NCI-H2029 (cell line): ENCODE measurements around the gene RAB27B.
"Not testable (repeated sequence)": the region's sequence is repeated elsewhere in the genome, so short reads cannot be mapped to it uniquely, and the experiment has no call there.

Experiments used
- DNase-seq: peaks from one replicate; lab custom pipeline; 2025; lab: John Stamatoyannopoulos, UW

RAB27B gene

DNA sequence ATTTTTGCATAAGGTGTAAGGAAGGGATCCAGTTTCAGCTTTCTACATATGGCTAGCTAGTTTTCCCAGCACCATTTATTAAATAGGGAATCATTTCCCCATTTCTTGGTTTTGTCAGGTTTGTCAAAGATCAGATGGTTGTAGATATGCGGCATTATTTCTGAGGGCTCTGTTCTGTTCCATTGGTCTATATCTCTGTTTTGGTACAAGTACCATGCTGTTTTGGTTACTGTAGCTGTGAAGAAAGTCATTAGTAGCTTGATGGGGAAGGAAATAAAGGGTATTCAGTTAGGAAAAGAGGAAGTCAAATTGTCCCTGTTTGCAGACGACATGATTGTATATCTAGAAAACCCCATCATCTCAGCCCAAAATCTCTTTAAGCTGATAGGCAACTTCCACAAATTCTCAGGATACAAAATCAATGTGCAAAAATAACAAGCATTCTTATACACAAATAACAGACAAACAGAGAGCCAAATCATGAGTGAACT, 7.4 kb upstream of the RAB27B start:
- DNase-seq: not testable (repeated sequence)

DNA sequence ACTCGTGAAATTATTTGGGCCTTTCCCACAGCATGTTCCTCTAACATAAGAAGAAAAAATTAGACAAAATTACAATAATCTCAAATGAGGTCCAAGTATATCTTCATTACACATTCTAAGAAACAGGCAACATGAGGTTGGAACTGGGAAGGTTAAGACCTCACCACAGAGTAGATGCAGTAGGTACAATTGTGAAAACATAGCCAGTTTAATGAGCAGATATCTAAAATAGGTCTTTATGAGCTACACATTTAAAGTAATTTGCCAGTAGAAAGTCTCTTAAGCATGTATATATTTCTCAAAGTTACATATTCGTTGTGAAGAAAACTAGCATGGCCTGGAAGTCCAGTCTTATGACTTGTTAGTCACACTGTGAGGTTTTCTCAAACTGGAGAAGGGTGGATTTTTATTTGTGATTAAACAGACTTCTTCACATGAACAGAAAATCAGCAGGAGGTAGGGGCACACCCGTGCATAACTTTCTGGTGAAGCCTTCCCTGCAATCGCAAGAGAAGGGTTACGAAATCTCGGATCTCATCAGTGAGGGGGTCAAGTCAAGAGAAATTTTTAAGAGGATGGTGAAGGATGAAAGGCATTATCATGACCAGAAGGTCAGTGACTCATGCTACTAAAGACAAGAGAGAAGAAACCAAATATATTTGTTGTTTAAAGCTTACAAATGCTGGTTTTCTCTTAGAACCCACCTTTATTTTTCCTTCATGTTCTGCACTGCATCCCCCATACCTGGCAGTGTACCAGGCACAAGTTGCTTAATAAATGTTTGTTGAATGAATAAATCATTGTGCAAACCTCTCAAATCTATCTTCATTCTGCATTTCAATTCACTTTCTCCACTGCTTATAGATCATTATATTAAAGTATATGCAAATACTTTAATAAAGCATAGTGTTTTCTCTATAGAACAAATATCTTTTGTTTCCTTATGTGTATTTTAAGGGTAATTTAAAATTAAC, 5.1 kb upstream of the RAB27B start:
- DNase-seq: no peak

DNA sequence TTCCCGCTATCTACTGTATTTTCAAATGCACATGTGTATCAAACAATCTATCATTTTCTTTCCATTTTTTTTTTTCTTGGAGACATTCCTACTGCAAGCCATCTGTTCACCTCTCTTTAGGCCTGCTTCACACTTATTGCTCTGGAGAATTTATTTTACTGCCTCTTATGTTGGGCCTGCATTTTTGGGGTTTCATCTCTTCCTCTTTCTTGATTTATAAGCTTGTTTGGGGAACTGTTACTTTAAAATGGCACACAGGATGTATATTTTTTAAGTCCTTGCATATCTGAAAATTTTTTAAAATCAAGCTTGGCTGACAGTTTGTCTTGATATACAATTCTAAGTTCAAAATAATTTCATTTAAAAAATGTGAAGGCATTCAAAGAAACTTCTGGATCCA, 3.5 kb upstream of the RAB27B start:
- DNase-seq: no peak

DNA sequence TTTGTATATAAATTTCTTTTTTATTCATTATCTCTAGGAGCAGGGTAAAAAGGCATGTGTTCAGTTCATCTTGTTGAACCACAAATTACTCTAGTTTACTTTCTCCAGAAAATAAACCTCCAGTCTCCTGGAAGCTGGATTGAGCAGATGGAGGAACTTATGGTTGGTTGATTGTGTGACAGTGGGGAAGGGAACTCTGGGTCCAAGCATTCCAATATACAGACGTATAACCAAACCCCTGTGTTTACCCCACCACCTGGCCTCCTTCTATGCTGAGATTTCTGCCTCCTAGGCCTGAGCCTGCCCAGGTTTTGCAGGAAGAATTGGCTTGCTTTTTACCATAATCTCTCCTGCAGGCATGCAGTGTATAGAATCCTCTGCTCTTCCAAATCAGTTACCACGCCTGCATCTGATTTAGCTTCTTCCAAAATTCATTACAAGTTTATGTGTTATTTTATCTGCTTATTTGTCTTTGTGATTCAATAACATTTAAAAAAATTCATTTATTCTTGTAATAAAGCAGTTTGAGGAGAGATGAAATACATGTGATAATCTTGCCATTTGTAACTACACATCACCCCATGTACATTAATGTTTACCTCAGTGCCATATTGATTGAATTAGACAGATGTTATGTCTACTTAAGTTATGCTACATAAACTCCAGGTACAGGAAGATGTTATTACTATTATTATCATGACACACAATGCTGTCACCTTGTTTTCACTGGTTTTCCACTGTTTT, 2.5 kb upstream of the RAB27B start:
- no peak for DNase-seq

DNA sequence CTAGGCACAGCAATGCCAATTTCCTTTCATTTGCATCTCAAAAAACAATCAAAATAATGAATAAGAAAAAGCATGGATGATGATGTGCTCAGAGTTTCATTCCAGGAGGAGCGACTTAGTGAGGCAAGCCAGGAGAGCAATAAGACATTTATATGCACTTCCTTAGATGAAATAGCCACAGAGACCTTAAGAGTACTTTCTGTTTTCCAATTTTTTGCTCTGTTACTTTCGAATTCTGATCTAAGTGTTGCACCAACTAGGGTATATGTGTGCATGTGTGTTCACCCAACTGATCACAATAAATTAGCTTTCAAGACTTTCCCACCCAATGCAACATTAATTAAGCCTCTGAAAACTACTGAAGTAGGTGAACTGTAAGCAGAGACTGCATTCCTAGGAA, 709 bp downstream of the RAB27B start:
- no peak for DNase-seq

DNA sequence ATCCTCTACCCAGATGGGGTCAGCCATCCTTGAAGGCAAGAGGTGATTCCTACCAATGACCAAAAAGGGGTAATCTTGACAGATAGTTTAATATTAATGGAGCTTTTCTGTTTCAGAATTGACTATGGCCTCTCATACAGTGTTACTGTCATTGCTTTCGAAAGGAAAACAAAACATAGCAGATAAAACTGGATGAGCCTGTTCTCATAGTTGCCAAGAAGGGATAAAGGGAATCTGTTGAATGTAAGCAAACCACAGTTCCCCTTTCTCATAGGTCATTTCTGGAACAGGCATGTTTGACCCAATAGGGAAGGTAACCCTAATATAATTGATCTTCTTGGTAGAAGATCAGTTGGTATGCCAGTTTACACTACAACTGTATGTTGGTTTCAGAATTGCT, 1.6 kb downstream of the RAB27B start:
- no peak for DNase-seq

DNA sequence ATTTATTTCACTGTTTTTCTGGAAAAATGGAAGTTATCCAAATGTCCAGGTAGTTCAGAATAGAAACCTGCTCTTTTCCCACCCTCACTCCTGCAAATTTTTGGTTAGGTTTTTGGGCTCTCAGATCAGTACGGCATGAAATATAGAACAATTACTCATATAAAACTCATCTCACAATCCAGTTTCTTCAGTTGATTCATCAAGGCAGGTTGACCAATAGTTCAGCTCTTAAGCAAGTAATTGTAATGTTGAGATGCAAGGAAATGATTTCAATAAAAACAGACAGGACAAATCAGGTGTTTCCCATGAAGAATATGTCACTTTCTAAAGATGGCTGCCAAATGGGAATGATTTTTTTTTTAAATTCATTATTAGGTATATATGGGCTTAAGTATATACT, 2.0 kb downstream of the RAB27B start:
- no peak for DNase-seq

DNA sequence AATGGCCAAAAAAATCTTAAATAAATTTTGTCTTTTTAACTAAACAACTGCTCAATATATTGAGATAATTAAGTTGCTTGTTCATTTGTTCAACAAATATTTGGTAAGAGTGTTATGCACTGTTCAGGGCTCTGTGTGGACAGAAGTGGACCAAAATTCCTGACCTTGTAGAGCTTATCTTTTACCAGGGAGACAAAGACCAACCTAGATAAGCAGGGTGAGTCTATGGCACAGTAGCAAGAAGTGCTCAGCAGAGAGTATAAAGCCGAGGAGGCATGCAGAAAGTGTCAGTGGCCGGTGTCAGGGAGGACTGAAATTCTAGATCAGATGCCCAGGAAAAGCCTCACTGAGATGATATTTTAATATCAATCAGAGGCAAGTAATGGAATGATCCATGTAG, 2.6 kb downstream of the RAB27B start:
- no peak for DNase-seq

DNA sequence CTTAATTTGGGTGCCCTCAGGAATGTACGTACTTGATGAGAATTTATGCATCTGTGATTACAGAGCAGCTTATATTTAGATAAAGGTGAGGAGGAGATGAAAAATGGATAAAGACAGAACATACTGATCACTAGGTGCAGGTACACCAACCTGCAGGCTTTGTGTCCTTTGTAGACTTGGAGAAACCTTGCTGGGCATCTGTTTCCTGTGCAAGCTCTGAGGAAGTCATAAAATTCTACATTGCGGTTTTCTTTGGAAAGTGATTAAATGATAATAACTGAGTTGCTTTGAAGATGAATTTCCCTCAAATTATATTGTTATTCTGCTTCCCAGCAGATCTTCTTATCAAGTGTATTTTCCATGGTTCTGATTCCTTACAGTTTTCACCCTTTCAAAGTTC, 7.7 kb downstream of the RAB27B start:
- no peak for DNase-seq

DNA sequence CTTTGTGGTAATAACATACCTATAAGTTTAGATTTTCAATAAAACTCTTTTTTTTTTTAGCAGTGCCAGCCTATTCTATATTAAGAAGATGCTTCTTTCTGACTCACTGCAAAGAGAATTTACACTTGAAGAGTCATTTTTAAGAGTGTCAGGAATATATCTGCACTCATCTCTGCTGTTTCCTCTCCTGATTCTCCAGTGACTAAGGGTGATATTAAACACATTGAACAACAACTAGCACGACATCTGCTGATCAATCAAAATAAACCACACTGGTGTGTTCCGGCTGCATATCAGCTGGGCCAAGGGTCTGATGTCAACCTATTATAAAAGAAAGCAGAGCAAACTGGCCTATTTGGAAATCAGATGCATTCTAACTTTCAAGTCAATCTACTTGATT, 15.0 kb downstream of the RAB27B start:
- no peak for DNase-seq

DNA sequence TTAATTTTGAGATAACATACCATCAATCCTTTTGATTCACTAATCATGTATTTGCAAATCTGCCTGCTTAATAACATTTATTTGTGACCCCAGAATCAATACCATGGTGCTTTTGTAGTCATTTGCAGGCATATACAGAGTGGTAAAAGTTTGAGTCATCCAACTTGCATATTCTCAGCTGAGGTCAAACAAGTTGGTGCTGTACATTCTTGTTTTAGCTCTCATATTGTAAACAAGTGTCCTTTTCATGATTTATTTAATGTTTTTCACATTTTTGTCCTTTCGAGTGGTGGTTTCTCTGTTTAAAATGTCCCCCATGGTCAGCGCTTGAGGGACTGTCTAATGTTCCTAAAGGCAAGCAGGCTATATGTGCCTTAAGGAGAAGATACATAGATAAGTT, 17.5 kb downstream of the RAB27B start:
- no peak for DNase-seq

DNA sequence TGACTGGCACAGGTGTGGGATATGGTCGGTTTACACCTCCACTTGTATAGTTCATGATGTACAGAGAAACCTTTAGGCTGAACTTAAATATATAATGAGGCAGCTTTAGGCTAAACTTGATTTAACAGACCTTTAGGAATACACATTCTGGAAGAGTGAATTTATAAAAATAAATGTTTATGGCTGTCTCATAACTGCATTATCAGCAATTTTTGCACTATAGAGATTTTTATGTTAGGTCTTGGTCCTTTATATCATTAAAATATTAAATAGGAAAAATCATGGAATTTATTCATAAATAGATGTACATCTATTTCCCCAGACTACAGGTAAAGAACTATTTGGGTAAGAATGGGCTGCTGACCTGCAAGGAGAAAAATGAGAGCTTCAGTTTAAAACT, 19.8 kb downstream of the RAB27B start:
- no peak for DNase-seq

DNA sequence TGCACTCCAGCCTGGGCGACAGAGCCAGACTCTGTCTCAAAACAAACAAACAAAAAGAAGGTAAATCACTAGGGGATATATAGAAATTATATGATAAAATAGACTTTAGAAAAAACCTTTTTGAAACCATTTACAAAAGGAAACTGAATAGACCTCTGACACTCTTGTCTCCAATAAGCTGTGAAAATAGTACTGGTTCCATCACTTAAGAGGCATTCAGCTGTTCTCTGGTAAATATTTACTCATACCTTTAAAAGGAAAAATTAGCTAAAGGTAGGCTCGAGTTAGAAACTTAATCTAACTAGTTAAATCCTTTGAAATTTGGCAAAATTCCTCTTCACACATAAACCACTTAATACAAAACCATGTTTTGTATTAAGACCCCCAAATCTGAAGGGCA, 21.4 kb downstream of the RAB27B start:
- DNase-seq: no peak

DNA sequence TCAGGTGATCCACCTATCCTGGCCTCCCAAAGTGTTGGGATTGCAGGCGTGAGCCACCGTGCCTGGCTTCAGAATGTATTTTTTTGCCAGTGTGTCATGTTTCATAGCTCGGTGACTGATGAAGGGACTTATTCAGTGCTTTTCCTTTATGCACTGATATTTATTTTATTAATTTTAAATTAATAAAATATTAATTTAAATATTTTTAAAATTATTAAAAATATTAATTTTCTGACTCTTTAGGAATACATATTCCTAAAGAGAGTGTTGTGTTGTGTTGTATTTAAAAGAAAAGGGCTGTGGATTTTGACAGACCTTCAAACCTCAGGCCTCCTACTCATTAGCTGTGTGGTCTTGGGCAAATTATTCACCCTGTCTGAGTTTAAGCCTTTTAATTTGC, 22.3 kb downstream of the RAB27B start:
- no peak for DNase-seq

DNA sequence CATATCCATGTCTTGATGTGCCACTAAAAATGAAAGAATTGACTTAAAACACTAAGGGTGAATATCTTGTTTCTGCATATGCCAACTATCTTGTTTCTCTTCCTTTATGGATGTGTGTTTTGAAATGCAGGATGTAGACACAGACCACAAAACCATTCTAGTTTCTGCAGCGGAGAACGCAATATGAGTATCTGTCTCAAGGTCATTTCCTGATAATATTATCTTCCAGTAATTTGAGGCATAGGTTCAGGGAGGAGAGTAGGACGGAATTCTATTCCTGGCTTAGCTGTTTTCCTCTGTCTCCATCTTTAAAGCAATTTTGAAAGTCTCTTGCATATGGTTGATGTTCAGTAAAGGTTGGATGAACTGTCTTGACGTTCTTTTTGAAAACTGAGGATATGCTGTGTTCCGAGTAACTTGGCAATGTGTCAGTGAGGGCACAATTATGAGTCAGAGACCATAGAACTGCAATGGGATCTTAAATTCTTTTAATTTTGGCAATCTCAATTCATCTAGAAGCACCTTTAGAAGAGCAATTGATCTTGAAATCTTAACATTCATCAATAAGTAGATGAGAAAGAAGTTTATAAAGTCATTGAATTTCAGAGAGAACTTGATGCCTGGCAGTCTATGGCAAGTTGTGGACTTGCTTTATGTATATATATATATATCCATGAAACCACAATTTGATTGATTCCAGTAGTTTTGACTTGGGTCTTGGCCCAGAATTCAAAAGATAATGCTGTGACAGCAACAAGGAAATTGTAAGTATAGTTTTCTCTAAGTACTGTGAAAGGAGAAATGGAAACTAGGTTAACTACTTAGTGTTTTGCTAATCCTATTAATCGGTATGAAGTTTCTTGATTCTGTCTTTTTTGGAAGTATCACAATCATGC, 24.8 kb downstream of the RAB27B start:
- DNase-seq: no peak

DNA sequence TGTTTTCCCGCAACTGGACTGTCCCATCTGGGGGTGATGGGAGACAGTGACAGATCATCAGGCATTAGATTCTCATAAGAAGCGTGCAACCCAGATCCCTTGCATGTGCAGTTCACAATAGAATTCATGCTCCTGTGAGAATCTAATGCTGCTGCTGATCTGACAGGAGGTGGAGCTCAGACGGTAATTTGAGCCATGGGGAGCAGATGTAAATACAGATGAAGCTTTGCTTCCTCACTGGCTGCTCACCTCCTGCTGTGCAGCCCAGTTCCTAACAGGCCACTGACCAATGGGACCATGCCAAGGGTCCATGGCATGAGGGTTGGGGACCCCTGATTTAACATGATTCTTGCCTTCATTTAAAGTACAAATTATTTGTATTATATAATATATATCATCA, 26.8 kb downstream of the RAB27B start:
- not testable (repeated sequence) for DNase-seq

DNA sequence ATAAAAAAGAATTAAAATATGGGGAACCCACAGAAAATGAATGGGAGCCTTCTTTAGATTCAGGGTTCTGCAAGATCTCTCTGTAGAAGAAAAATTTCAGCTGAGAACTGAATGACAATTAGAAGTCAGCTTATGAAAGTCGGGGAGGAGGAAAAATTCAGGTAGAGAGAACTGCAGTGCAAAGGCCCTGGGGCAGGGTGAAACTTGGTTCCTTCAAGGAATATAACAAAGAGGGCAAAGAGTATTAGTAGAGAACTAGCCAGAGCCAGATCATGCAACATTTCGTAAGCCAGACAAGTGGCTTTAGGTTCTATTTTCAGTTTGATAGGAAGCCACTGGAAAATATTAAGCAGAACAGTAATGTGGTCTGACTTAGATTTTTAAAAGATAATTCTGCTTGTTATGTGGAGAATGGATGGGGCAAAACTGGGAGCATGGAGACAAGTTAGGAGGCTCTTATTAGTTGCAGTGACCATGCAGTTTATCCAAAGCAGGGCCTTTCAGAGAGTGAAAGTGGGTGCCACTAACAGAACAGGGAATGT, 27.9 kb downstream of the RAB27B start:
- no peak for DNase-seq

DNA sequence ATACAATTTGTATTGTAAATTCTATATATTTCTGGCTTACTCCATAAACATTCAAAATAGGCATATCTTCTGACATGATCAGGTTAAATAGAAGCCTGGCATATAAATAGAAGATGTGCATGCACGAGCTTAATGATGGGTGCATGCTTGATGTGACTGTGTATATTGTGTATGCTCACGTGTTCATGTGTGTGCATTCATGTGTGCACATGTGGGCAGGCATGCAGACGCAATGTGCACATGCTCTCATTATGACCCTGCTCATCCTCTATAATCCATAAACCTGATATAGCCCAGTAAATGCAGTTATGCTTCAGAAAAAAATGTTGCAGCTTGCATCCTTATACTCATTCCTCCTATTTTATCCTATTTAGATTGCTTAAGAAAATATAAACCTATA, 29.2 kb downstream of the RAB27B start:
- DNase-seq: no peak

DNA sequence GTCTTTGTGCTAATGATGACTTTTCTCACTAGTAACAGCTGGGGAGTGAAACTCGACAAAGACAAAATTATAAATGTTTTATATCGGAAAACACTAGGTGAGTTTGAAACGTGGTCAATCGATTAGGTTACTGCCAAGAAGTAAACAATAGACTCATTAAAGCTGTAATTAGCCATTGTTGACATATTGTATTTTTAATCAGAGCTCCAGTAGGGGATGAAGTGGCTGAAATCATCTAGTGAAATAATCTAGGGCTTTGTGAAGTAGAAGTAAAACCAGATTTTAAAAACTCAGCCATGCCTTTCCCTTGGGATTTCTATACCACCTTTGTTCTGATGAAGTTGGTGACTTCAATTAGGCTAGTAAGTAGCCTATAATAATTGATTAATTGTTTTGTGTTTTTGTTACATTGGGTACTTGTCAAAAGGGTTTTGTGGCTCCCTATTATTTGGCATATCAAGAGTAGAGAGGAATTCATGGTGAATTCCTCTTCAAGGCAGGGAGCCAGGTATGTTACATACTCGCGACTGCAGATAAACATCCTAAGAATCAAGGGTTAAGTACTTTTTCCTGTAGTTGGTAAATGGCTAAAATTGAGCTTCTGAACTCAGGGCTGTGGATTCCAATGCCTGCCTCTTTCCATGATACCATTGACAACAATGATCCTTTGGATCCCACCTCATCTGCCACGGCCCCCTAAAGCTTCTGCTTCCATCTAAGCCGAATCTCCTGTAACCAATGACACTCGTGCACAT, 31.6 kb downstream of the RAB27B start:
- no peak for DNase-seq

DNA sequence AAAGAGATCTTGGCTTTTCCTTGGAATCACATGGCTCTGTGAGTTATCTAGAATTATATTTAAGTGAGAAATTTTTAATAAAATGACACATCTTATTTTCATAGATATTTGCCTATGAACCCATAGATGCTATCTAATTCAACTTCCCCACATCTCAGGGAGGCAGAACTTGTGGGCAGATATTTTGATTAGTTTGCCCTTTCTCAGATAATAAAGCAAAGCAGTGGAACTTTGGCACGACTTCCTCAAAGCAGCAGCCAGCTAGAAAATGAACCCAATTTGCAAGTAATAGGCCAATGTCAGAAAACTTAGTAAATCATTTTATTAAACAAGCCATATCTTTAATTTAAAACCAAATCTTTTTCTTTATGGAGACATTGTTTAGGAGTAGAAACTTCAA, 32.7 kb downstream of the RAB27B start:
- DNase-seq: no peak

DNA sequence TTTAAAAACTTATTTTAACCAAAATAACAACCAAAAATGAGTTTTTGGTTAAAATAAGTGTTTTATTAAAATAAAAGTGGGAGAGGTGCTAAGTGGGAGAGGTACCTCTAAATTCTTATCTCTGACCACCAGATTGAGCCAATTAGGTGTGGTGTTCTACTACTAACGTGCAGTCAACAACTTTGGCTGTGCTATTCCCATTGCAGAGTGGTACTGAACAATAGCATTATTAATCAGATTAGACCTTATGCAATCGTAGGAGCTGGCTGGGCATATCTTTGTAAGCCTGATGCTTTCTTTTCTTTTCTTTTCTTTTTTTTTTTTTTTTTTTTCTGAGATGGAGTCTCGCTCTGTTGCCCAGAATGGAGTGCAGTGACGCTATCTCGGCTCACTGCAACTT, 38.9 kb downstream of the RAB27B start:
- DNase-seq: no peak
